Activated gamma-delta T cell (primary cell): ENCODE data around the gene LGR4.

Source experiments
- DNase-seq: peaks from one replicate; lab custom pipeline; 2025; lab: John Stamatoyannopoulos, UW

The LGR4 gene

DNA sequence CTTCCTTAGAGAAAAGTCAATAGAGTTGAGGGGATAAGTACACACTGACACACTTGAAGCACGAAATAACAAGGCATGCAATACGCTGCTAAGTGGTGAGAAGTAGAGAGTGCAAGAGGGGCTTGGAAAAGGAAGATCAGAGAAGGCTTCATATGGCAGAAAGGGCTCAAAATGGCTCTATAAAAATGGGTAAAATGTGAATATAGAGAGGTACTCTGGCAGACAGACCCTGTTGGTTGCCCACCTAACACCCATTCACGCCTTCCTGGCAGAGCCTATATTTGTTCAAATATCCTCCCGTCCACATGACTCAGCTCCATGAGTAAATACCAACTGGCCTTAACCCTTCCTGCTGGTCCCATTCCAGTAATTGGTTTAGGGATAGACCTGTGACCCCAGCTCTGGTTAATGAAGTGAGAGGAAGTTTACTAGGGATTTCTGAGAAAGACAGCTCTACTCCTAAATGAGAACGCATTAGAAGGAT is 70.7 kb downstream of the LGR4 start:
- DNase-seq: no peak

DNA sequence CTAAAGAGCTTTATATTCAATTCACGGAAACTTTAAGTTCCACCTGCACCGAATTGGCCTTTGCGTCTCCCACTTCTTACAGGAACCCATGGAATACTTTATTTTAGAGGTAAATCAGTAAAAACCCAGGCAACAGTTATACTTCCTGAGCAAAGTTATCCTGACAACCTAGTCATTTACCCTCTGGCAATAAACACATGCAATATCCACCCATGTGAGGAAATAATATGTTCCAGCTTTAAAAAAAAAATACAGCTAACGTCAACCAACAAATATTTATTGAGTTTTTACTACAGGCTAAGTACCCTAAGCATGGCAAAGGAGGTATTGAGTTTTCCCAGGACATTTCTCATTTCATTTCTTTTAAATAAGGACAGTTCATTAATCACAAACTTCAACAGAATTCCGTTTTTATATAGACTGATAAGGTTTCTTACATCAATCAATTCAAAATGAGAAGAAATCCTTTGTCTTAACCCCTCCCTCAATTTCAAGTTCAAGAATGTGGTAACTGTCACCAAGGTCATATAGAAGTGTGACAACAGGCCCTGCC is 71.2 kb downstream of the LGR4 start:
- no peak for DNase-seq

DNA sequence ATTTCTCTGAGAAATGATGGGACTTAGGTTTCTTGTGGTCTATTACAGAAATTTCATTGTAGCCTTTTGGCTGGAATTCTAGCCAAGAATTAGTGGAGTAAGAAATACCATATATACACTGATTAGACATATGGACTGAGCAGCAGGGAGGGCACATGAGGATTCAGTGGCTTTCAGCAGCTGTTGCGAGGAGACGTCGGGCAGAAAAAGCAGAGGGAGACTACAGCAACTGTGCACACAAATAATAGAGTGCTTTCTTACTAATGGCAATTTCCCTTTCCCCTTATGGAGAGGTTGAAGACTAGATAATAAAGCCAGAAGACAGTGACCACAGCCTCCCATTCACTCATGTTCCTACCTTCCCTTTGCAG is 74.2 kb downstream of the LGR4 start:
- no peak for DNase-seq

GRCh38 chr11:27397624-27398399 is 74.8 kb downstream of the LGR4 start:
- no peak for DNase-seq

GRCh38 chr11:27396259-27396839 is 76.2 kb downstream of the LGR4 start:
- no peak for DNase-seq

DNA sequence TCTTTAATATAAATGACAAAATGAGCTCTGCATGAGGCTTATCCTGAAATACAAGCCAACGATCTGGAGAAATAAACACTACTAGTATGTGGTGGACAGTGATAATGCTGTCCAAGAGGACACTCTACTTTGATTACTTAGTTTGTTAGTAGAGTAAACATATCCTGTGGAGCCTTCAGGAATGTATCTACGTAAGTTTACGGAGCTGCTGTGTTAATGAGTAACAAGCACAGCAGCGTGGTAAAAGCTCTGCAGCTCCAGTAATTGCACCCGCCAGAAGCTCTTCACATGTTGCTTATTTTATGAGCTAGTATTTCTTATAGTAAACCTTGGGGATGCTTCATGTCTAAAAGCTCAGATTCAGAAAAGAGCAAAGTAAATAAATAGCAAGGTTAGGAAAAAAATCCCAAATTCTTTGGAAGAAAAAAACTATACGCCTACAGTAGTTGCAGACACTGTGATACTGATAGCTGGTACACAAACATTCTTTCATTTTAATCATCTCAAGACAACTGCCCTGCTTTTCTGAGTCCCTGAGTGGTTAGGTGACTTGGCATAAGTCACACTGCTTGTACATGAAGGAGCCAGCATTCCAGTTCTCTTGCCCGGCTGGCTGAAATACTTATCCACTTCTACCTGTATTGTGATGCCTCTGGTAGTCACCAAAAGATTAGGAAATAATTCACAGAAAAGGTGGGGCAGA is 76.9 kb downstream of the LGR4 start:
- DNase-seq: no peak

- no peak for DNase-seq
Observed at GRCh38 chr11:27394781-27395228, 77.8 kb downstream of the LGR4 start.

- no peak for DNase-seq
Observed at GRCh38 chr11:27392278-27393114, 80.1 kb downstream of the LGR4 start.

- no peak for DNase-seq
Observed at GRCh38 chr11:27391331-27392015, 81.1 kb downstream of the LGR4 start.

DNA sequence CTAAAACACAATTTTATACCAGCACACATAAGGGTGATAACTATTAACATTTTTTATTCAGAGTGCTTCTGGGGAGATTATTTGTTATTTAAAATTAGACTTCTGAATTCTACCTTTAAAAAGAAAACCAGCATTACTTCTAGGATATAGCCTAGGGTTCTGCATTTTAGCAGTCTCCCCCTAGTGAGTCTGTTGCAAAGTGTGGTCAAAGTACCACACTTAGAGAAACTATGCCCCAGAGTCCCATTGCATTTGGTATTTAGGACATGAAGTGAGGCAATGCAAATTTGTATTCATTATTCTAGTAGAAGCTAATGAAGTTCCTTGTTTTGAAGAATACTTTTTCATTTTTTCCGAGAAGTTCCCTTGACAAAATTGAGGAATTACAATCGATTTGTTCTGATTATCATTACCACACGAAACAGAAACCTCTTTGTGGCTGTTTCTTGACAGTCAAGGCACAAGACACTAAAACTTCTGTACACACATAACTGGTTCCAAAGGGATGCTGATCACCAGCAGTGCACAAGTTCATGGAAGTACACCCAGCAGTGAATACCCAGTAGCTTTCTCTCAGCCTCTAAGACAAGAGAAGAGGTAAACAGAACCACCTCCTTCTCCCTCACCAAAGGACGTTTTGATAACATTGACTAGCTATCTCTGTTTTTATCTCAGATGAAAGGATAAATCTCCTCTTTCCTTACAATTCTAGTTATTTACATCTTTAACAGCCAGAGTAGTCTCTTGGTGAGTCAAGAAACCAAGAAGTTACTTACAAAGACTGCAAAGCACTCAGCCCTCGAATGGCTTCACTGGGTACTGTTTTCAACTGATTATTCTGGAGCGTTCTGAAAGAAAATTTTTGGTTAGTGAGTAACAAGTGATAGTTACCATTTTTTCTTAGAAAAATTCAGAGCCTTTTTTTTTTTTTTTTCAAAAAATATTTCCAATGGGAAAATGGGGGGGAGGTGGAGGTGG is 82.0 kb downstream of the LGR4 start:
- DNase-seq: no peak

DNA sequence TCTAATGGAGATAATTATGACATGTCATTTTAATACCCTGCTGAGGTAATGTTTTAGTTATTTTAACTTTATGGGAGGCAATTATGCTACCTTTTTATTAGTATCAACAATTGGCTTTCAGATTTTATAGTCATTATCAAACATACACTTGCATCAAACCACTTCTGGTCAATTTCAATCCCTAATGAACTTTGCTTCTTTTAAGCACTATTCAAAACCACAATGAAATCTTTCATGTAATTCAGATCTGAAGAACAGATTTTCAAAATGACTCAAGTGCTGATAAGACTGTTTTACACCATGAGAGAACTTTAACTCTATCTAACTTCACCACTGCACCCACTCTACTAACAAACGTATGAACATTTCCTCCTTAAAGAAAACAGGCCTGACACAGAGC is 83.7 kb downstream of the LGR4 start:
- DNase-seq: no peak

GRCh38 chr11:27388001-27388400 is 84.6 kb downstream of the LGR4 start:
- DNase-seq: no peak

GRCh38 chr11:27387362-27387761 is 85.2 kb downstream of the LGR4 start:
- no peak for DNase-seq

DNA sequence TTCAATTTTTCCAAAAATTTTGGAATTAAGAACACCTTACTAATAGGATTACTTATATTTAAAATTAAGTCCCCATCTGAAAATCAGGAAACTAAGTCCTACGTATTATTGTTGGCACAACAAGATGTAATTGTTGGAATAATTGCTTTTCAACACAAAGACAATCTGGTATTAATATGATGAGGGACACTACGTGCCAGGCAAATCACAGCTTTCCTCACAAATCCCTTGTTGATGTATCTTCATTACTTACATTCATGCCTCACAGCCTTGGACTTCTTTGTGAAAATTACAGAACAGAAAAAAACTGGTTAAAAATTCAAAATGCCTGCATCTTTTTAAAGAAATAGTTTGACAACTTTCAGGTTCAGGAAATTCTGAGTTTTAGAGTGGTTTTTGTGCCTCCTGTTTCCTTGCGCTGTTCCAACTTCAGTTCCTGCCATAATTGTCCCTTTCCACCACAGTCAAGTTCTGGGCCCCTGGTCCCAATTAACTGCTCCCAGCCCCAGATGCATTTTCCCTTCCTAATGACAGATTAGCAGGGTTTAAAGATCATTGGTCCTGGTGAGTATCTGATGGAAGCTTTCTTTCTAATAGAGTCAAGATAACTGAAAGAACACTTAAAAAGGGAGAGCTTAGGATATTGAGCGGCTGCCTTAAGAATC is 86.3 kb downstream of the LGR4 start:
- no peak for DNase-seq

- no peak for DNase-seq
Observed at GRCh38 chr11:27385245-27385644, 87.3 kb downstream of the LGR4 start.

DNA sequence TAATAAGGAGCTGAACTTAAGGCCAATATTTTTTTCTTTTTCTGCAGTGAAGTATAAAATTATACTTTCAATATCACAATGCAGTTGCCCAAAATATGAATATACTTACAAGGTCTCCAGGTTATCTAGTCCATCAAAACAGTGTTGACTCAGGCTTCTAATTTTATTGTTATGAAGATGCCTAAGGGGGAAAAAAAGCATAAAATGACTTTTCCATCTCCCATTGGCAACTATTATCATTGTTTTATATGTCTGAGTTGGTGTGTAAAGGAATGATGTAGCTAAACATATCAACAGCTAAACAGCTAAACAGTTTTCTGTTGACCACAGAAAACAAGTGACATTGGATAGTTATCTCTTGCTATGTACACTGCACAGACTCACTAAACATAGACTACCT is 88.4 kb downstream of the LGR4 start:
- DNase-seq: no peak

DNA sequence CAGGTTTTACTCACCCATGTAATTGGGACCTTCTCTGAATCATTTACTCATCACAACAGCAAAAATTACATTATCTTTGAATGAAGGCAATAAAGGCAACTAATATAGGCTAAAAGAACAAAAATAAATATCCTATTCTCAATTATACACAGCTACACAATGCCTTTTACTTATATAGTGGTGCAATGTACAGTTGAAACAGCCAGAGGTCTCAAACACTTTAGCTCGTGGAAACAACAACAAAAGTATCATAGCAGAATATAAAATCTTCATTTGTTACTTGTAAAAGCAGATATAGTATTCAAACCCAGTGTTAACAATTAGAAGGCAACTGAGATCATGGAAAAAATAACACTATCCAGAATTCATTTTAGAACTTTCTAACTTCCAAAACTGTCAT is 88.9 kb downstream of the LGR4 start:
- DNase-seq: no peak

GRCh38 chr11:27381238-27381666 is 91.3 kb downstream of the LGR4 start:
- no peak for DNase-seq

GRCh38 chr11:27380771-27381170 is 91.8 kb downstream of the LGR4 start:
- DNase-seq: no peak
